ENCODE measurements around the gene KANSL1.
"Not testable (repeated sequence)": the region's sequence is repeated elsewhere in the genome, so short reads cannot be mapped to it uniquely, and the experiment has no call there.

Gene KANSL1

GRCh38 chr17:46138473-46138872, 54.8 kb downstream of the KANSL1 start:
- DNase-seq (ENCODE audit: low read depth, low spot score) = no peak

DNA sequence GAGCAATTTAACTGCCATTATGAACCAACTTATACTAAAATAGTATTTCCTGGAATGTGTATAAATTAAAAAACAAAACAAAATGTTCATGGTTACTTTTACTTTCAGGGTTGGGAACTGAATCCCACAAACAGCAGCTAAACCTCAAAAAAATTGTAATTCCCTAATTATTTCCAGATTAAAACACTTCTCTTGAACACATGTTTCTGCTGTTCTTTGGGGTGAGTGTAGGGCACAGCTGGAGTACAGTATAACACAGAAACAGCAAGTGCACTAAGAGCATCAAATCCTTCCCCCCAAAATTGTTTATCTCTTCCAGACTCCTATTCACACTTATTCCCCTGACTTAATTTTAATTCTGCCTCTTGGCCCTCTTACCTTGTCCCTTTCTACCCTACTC, 56.4 kb downstream of the KANSL1 start:
- DNase-seq (ENCODE audit: low read depth, low spot score) = no peak

DNA sequence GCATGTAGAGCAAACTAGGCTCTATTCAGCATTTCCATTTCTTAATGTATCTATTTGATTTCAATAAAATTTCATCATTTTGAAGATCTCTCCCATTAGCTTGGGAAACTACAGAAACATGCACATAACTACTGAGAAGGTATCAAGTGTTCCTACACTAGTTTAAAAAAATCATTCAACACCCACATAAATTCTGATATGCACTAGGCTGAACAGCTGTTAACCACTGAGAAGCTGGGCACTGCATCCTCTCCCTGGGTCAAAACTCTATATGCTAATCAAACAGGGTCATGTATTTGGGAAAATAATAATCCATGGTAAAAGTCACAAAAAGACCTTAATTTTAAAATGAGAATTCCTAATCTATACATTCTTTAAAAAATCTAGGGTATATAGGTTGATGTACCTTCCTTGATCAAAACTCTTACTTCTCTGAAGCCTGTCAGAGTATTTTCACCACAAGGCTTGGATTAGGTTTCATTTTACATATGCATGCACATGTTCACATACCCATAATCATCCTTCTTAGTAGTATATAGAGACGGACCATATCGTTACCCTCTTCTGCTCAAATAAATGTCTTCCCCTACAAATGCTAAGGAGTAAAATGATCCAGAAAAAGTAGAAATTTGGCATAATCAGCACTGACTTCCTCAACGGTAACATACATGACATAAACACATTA, 57.2 kb downstream of the KANSL1 start:
- DNase-seq (ENCODE audit: low read depth, low spot score) = no peak

- DNase-seq (ENCODE audit: low read depth, low spot score) = no peak
Observed at GRCh38 chr17:46135126-46135812, 58.0 kb downstream of the KANSL1 start.

DNA sequence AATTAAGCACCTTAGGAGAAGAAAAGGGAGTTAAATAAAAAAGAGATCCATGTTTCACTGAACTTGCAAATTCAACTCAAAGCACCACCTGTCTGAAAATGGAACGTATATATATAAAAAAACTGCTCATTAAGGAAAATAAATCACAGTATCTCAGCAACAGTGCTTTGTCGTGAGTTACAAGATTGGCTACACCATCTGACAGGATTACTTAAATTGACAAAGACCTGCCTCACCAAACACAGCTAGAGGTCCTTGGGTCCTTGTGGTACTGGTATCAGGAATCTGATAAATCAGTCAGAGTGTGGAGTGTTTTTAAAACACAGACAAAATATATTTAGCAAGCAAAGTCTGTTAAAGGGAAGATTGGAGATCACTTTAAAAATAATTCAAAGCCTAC, 63.9 kb downstream of the KANSL1 start:
- DNase-seq (ENCODE audit: low read depth, low spot score) = no peak

DNA sequence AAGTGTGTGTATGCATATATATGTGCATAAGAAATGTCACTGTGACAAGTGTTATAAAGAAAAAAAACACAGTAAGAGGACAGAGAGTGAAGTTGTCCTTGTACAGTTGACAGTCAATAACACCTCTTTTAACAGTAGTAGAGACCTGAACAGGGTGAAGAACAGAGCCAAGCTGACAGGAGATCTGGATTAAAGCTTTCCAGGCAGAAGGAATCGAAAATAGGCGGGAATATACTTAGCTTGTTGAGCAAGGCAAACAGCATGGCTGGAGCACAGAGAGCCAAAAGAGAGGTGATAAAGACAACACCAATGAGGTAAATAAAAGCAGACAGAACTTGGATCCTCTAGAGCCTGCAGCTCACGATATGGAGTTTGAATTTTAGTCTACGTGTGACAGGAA, 64.8 kb downstream of the KANSL1 start:
- no peak for DNase-seq (ENCODE audit: low read depth, low spot score)

DNA sequence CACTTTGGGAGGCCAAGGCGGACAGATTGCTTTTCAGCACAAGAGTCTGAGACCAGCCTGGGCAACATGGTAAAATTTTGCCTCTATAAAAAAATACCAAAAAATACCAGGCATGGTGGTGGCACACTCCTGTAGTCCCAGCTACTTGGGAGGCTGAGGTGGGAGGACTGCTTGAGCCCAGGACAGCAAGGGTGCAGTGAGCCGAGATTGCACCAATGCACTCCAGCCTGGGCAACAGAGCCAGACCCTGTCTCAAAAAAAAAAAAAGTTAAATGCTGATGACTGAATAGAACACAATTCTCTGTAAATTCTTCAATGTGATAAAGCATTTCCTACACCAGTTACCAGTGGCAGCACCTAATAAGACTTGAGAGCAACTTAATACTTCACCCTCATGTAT, 65.7 kb downstream of the KANSL1 start:
- DNase-seq (ENCODE audit: low read depth, low spot score) = no peak

DNA sequence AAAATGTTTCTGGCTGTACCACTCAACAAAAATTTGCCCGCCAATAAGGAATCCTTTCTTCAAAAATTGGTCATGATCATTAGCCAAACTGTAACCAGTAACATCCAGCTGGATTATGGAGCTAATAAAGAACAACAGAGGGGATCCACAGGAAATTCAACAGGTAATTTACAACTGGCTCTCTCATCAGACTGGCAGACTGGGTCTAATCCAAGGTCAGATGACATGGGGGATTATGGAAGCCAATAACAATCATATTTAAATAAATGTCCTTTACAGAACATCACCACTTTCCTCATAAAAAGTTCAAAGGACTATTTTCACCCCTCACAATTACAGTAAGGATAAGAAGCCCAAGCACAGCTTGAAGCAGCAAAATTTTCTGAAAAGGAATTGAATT, 66.4 kb downstream of the KANSL1 start:
- DNase-seq (ENCODE audit: low read depth, low spot score) = no peak

DNA sequence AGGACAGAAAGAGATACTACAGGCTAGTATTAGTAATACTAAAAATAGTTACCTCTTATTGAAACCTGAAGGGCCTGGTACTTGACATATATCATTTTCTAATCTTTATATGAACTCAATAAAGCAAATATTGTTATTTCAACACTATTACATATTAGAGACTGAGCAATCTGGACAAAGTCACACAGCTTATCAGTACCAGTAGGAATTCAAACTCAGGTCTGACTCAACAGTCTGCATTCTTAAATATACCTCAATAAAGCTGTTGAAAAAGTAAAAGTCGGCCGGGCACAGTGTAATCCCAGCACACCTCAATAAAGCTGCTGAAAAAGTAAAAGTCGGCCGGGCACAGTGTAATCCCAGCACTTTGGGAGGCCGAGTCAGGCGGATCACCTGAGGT, 67.4 kb downstream of the KANSL1 start:
- no peak for DNase-seq (ENCODE audit: low read depth, low spot score)

- DNase-seq (ENCODE audit: low read depth, low spot score) = no peak
Observed at GRCh38 chr17:46124695-46125592, 68.3 kb downstream of the KANSL1 start.

DNA sequence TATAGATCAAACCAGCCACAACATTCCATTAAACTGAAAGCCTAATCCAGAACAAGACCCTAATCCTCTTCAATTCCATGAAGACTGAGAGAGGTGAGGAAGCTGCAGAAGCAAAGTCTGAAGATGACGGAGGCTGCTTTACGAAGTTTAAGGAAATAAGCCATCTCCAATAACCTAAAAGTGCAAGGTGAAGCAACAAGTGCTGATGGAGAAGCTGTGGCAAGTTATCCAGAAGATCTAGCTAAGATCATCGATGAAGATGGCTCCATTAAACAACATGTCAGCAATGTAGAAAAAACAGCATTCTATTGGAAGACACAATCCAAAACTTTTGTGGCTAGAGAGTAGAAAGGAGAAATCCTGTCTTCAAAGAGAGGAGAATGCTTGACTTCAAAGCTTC, 69.6 kb downstream of the KANSL1 start:
- DNase-seq (ENCODE audit: low read depth, low spot score) = no peak

GRCh38 chr17:46122486-46122871, 70.8 kb downstream of the KANSL1 start:
- DNase-seq (ENCODE audit: low read depth, low spot score) = no peak

DNA sequence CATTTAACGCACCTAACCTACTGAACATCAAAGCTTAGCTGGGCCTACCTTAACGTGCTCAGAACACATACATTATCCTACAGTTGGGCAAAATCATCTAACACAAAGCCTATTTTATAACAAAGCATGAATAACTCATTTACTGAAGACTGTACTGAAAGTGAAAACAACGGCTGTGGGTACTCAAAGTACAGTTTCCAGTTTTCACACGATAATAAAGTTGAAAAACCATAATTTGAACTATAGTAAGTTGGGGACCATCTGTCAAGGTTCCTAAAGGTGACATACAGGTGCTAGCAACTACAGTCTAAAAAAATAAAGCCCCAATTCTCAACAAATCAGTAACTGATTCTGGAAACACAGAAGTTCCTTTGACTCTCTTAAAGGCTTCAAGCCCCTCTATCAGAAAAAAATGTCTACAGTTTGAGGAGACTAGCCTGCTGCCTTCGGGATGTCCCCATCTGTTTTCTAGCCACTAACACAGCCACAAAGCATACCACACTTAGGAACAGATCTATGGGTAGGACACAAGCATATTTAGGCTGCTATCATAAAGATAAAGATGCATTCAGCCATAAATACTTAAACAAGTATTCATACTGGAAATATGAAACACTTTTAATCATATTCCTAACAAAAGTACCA, 71.3 kb downstream of the KANSL1 start:
- DNase-seq (ENCODE audit: low read depth, low spot score) = no peak

- no peak for DNase-seq (ENCODE audit: low read depth, low spot score)
Observed at GRCh38 chr17:46121165-46121764, 72.0 kb downstream of the KANSL1 start.

GRCh38 chr17:46120537-46120936, 72.7 kb downstream of the KANSL1 start:
- DNase-seq (ENCODE audit: low read depth, low spot score) = no peak

DNA sequence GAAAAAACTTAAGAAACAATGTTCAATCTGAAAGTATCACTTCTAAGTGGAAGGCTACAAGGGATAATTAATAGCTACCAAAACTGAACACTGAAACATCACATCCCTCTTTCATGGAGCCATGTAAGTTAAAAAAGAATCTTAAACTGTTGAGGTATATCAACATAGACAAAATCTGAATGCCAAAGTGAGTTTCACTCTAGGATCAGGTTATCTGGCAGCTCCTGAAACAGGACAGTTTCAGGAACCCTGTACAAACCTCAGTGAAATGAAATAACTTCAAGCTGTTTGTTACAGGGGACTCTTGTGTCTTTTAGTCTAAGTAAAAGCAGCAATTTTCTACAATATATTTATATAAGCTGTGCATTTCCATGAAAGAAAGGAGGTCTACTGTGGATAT, 73.2 kb downstream of the KANSL1 start:
- DNase-seq (ENCODE audit: low read depth, low spot score) = no peak

DNA sequence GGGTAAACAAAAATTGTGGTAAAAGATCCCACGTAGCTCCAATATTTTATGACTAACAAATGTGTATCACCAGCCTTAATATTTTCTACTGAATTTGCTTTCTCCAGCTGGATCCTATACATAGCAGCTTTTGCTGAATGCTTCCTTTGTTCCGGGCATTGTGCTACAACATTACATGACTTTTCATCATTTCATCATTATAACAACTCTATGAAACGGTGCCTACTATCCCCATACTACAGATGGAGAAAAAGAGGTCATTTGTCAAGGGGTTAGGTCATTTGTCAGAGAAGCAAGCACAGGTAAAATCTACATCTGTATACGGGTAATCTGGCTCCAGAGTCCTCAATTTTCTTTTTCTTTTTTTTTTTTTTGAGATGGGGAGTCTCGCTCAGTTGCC, 74.3 kb downstream of the KANSL1 start:
- no peak for DNase-seq (ENCODE audit: low read depth, low spot score)

GRCh38 chr17:46117850-46118696, 75.2 kb downstream of the KANSL1 start:
- no peak for DNase-seq (ENCODE audit: low read depth, low spot score)

GRCh38 chr17:46117117-46117516, 76.1 kb downstream of the KANSL1 start:
- DNase-seq (ENCODE audit: low read depth, low spot score) = no peak

DNA sequence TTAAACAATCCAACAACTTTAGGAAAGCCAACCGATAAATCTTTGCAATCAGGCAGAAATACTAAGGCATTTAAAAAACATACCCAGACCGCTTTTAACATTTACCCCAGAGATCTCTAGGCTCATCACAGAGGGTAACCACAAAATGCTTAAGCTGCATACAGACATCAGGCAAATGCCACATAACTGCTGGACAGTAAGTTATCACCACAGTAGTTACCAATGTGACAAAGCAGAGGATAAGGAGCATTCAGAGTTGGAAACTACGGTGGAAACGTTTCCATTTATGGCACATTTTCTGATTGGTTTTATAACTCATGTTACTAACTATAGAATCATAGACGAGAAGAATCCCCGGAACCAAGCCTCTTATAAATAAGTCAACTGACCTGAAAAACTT, 77.5 kb downstream of the KANSL1 start:
- no peak for DNase-seq (ENCODE audit: low read depth, low spot score)

DNA sequence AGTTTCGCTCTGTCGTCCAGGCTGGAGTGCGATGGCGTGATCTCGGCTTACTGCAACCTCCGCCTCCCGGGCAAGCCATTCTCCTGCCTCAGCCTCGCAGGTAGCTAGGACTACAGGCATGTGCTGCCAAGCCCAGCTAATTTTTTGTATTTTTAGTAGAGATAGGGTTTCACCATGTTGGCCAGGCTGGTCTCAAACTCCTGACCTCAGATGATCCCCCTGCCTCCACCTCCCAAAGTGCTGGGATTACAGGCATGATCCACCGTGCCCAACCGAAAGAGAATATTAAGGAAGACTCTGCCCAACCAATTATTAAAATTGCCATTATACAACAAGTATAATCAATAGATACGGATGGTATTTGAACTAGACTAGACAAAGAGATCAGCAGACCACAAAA, 82.0 kb downstream of the KANSL1 start:
- DNase-seq (ENCODE audit: low read depth, low spot score) = not testable (repeated sequence)

Data from activated CD4-positive, CD25-positive, alpha-beta regulatory T cell treated with anti-CD3 and anti-CD28 coated beads, Interleukin-2, amount 50 U/mL, for 16 hours (primary cell).